SK-N-SH treated with all-trans-retinoic acid at 6 μM for 48 hours (cell line): ENCODE measurements around the gene ASAP2.

Experiments used
- ATAC-seq: fragments of 200-7000 bp; cut with Tn5 transposase; 3 replicates; pipeline ENCODE4 v1.9.1; 2020; ENCODE audit warnings: mild to moderate bottlenecking, moderate library complexity
- ARNTL ChIP-seq: fragments of 450-650 bp; formaldehyde crosslinking; IDR thresholded peaks from 2 replicates; pipeline ENCODE4 v1.5.0; 2020; ENCODE audit warnings: low read depth, mild to moderate bottlenecking, moderate library complexity, borderline replicate concordance
- BACH2 ChIP-seq: fragments of 250-450 bp; sonication (Bioruptor Pico); IDR thresholded peaks from 2 replicates; pipeline ENCODE4 v1.9.0; 2021; ENCODE audit warnings: mild to moderate bottlenecking, borderline replicate concordance
- ESRRG ChIP-seq: fragments of 250-450 bp; sonication (Bioruptor Pico); IDR thresholded peaks from 2 replicates; pipeline ENCODE4 v1.6.1; 2021; ENCODE audit warnings: mild to moderate bottlenecking
- GLIS3 ChIP-seq: fragments of 250-450 bp; sonication (Bioruptor Pico); IDR thresholded peaks from 2 replicates; pipeline ENCODE4 v1.5.0; 2020; ENCODE audit warnings: mild to moderate bottlenecking, moderate library complexity
- ISL1 ChIP-seq: fragments of 250-450 bp; sonication (Bioruptor Pico); IDR thresholded peaks from 2 replicates; pipeline ENCODE4 v2.1.2; 2022; ENCODE audit warnings: mild to moderate bottlenecking, moderate library complexity
- OSR1 ChIP-seq: fragments of 250-450 bp; sonication (Bioruptor Pico); IDR thresholded peaks from 2 replicates; pipeline ENCODE4 v1.8.0; 2022; ENCODE audit warnings: moderate library complexity, mild to moderate bottlenecking, inconsistent platforms
- POU6F1 ChIP-seq: fragments of 250-450 bp; sonication (Bioruptor Pico); IDR thresholded peaks from 2 replicates; pipeline ENCODE4 v1.8.0; 2021; ENCODE audit warnings: low read depth, mild to moderate bottlenecking, moderate library complexity, borderline replicate concordance
- PPARA ChIP-seq: fragments of 250-450 bp; sonication (Bioruptor Pico); IDR thresholded peaks from 2 replicates; pipeline ENCODE4 v1.5.0; 2020; ENCODE audit warnings: mild to moderate bottlenecking, borderline replicate concordance
- RARB ChIP-seq: fragments of 250-450 bp; sonication (Bioruptor Pico); IDR thresholded peaks from 2 replicates; pipeline ENCODE4 v1.8.0; 2021; ENCODE audit warnings: mild to moderate bottlenecking, moderate library complexity
- SNAI2 ChIP-seq: fragments of 250-450 bp; sonication (Bioruptor Pico); IDR thresholded peaks from 2 replicates; pipeline ENCODE4 v1.5.0; 2020; ENCODE audit warnings: mild to moderate bottlenecking, moderate library complexity
- TCF4 ChIP-seq: fragments of 250-450 bp; sonication (Bioruptor Pico); IDR thresholded peaks from 2 replicates; pipeline ENCODE4 v1.8.0; 2021; ENCODE audit warnings: mild to moderate bottlenecking, moderate library complexity, borderline replicate concordance
- TOX ChIP-seq: fragments of 250-450 bp; sonication (Bioruptor Pico); IDR thresholded peaks from 2 replicates; pipeline ENCODE4 v1.8.0; 2021; ENCODE audit warnings: mild to moderate bottlenecking, moderate library complexity, borderline replicate concordance
- ZFP3 ChIP-seq: fragments of 250-450 bp; sonication (Bioruptor Pico); IDR thresholded peaks from 2 replicates; pipeline ENCODE4 v1.5.0; 2020; ENCODE audit warnings: mild to moderate bottlenecking, moderate library complexity
- ZFP30 ChIP-seq: fragments of 450-650 bp; formaldehyde crosslinking; IDR thresholded peaks from 2 replicates; pipeline ENCODE4 v1.5.0; 2022; ENCODE audit warnings: mild to moderate bottlenecking, moderate library complexity
- ZNF565 ChIP-seq: fragments of 450-650 bp; formaldehyde crosslinking; conservative IDR thresholded peaks from 2 replicates; pipeline ENCODE4 v1.5.0; 2020; ENCODE audit warnings: low read depth, mild to moderate bottlenecking, moderate library complexity
- ZNF70 ChIP-seq: fragments of 450-650 bp; formaldehyde crosslinking; IDR thresholded peaks from 2 replicates; pipeline ENCODE4 v1.5.0; 2020; ENCODE audit warnings: mild to moderate bottlenecking, moderate library complexity
- ZNF8 ChIP-seq: fragments of 450-650 bp; formaldehyde crosslinking; IDR thresholded peaks from 2 replicates; pipeline ENCODE4 v1.5.0; 2020; ENCODE audit warnings: mild to moderate bottlenecking, moderate library complexity
- TF ChIP-seq, protein P1 (sequence below): fragments of 250-450 bp; sonication (Bioruptor Pico); IDR thresholded peaks from 2 replicates; pipeline ENCODE4 v1.5.1; 2020; ENCODE audit warnings: low read depth, mild to moderate bottlenecking, moderate library complexity
- TF ChIP-seq, protein P2 (sequence below): fragments of 250-450 bp; sonication (Bioruptor Pico); IDR thresholded peaks from 2 replicates; pipeline ENCODE4 v1.5.1; 2021; ENCODE audit warnings: mild to moderate bottlenecking, moderate library complexity

ASAP2 gene

GRCh38 chr2:9273486-9274130, 67.0 kb downstream of the ASAP2 start (continued):
- TF ChIP-seq GLIS3 (CRISPR knock-in tag) (no peak), ARNTL (CRISPR knock-in tag) (no peak), POU6F1 (no peak), OSR1 (CRISPR knock-in tag) (no peak)
- TF ChIP-seq, all 23 proteins: peak for 0

DNA sequence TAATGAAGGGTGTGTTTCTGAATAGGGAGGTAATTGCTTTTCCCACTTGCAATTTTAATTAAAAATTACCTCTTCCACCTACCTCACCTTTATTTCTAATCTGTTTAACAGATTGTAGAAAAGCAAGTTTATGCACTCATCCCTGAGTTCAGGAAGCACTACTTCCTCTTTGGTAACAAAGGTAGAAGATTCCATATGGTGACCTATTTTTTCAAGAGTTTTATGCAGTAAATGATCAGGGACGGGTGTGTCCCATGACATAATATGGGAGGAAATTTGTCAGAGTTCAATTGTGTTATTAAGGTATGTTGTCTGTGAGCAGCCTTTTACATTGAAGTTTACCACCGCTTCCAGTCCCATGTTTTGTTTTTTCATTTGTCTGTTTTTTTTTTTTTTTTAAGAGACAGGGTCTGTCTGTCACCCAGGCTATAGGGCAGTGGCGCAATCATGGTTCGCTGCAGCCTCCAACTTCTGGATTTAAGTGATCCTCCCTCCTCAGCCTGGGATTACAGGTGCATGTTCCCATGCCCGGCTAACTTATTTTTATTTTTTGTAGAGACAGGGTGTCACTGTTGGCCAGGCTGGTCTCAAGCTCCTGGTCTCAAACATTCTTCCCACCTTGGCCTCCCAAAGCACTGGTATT, 68.2 kb downstream of the ASAP2 start:
- ATAC-seq = no peak
- TF ChIP-seq ISL1 = no peak
- TF ChIP-seq ZNF565 (CRISPR knock-in tag) = no peak
- TF ChIP-seq OSR1 (CRISPR knock-in tag) = no peak
- TF ChIP-seq GLIS3 (CRISPR knock-in tag) = no peak
- no peak for TF ChIP-seq ESRRG (CRISPR knock-in tag)
- no peak for TF ChIP-seq ZFP30 (CRISPR knock-in tag)
- TF ChIP-seq ZNF70 = no peak
- TF ChIP-seq POU6F1 = no peak
- TF ChIP-seq PPARA = no peak
- TF ChIP-seq TCF4 = no peak
- TF ChIP-seq, protein P1, sequence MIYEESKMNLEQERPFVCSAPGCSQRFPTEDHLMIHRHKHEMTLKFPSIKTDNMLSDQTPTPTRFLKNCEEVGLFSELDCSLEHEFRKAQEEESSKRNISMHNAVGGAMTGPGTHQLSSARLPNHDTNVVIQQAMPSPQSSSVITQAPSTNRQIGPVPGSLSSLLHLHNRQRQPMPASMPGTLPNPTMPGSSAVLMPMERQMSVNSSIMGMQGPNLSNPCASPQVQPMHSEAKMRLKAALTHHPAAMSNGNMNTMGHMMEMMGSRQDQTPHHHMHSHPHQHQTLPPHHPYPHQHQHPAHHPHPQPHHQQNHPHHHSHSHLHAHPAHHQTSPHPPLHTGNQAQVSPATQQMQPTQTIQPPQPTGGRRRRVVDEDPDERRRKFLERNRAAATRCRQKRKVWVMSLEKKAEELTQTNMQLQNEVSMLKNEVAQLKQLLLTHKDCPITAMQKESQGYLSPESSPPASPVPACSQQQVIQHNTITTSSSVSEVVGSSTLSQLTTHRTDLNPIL = no peak
- TF ChIP-seq, protein P2, sequence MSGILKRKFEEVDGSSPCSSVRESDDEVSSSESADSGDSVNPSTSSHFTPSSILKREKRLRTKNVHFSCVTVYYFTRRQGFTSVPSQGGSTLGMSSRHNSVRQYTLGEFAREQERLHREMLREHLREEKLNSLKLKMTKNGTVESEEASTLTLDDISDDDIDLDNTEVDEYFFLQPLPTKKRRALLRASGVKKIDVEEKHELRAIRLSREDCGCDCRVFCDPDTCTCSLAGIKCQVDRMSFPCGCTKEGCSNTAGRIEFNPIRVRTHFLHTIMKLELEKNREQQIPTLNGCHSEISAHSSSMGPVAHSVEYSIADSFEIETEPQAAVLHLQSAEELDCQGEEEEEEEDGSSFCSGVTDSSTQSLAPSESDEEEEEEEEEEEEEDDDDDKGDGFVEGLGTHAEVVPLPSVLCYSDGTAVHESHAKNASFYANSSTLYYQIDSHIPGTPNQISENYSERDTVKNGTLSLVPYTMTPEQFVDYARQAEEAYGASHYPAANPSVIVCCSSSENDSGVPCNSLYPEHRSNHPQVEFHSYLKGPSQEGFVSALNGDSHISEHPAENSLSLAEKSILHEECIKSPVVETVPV = no peak
- TF ChIP-seq ZNF8 (CRISPR knock-in tag) = no peak
- TF ChIP-seq ARNTL (CRISPR knock-in tag) = no peak

GRCh38 chr2:9275399-9275798, 68.8 kb downstream of the ASAP2 start:
- ATAC-seq = no peak; the same call in 2 of the 3 replicates
- TF ChIP-seq ZNF565 (CRISPR knock-in tag) (no peak), RARB (no peak), BACH2 (CRISPR knock-in tag) (no peak), ZFP3 (CRISPR knock-in tag) (no peak), OSR1 (CRISPR knock-in tag) (no peak), TOX (CRISPR knock-in tag) (no peak), SNAI2 (CRISPR knock-in tag) (no peak), TCF4 (no peak), ESRRG (CRISPR knock-in tag) (no peak)
- TF ChIP-seq, protein P1 = no peak

DNA sequence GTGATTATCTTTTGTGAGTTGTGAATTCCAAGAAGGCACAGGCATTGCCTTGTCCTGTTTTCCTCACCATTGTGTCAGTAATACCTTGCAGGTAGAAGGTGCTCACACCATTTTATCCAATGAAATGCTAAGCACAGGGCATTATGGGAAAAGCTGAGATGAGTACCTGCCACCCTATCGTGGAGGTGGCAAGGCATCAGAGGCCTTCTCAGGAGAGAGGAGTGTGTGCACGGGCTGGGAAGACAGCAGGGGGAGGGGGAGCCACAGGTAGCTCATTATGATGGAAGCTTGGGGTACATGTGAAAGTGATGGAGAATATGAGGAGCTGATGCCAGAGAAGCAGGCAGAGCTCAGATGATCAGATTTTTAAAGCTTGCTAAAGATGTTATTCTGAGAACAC, 69.5 kb downstream of the ASAP2 start:
- no peak for ATAC-seq
- TF ChIP-seq ZNF8 (CRISPR knock-in tag) = no peak
- no peak for TF ChIP-seq PPARA
